Measurements from ENCODE around the gene MMP1. TPM values are rescaled to one million over a fixed set of nuclear protein-coding genes. Genes with fewer than 3 reads are reported as not detected.

Gene MMP1
- total RNA-seq, 5 donors from 2014 or later (not counting 1 experiment from before 2014, with no cell fraction given), result not detected

DNA sequence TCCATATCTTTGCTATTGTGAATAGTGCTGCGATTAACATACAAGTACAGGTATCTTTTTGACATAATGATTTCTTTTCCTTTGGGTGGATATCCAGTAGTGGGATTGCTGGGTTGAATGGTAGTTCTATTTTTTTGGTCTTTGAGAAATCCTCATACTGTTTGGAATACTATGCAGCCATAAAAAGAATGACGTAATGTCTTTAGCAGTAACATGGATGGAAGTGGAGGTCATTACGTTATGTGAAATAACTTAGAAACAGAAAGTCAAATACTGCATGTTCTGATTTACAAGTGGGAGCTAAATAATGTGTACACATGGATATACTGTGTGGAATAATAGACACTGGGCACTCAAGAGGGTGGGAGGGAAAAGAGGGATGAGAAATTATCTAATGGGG, 13.6 kb downstream of the MMP1 start:
- ChIA-PET CTCF (no interaction called here), POLR2A (interaction anchor here in 1 of 2 donors (0.9 kb wide), 1 partner anchor 10 kb away, joined by 3 read pairs; no protein-coding TSS in a partner anchor)
- Mint-ChIP-seq H3K27ac (no peak overlapping the region), H3K27me3 (peaks cover 4 to 25% of the 10 kb centered on the region in 2 donors), H3K9me3 (peaks cover 0 to 4% (median 0%) of the 10 kb centered on the region in 3 donors), H3K4me3 (no peak overlapping the region), H3K4me1 (no peaks in the 10 kb centered on the region), H3K36me3 (no peaks in the 10 kb centered on the region)
- Histone ChIP-seq H3K27me3 (replicated peaks in 1 of 2; ENCODE audit: control insufficient read depth in 2 of 2, extremely low read depth in 1 of 2, insufficient read depth in 2 of 2, low read length in 1 of 2) (no peaks in the 10 kb centered on the region), H3K9me3 (no peaks in the 10 kb centered on the region), H3K4me3 (ENCODE audit: control insufficient read depth in 1 of 2, extremely low read depth in 1 of 2, low read length in 1 of 2) (no peak overlapping the region), H3K4me1 (ENCODE audit: control insufficient read depth in 1 of 2, extremely low read depth in 1 of 2, insufficient read depth in 2 of 2, low read length in 2 of 2) (no peaks in the 10 kb centered on the region), H3K36me3 (ENCODE audit: control insufficient read depth in 2 of 2, extremely low read depth in 1 of 2, insufficient read depth in 1 of 2, low read length in 1 of 2) (no peaks in the 10 kb centered on the region), H3K27ac (ENCODE audit: low read length) (no peak overlapping the region)
- DNase-seq (no peak), ATAC-seq (replicated peaks in 1 of 4) (no peak)
- WGBS (ENCODE audit: insufficient coverage), result no CpG with 5 or more reads among the region's 3 CpGs

DNA sequence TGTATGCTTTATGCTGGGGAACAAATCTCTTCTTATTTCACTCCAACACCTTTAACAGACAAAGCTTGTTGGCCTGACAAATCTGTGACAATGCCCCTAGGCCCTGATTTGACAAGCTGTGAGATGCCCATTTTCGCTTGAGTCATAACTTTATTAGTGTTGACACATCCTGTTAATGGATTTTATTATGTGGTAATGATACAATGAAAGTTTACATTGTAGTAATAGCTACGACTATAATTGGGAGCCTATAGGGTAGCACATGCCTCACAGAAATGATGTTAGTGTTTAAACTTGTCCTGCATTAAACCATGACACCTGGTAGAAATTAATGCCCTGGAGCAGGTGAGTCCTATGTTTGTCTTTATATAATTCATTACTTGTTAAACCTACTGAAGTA, 14.2 kb downstream of the MMP1 start:
- Mint-ChIP-seq H3K27ac (no peak overlapping the region), H3K36me3 (no peaks in the 10 kb centered on the region), H3K4me1 (no peaks in the 10 kb centered on the region), H3K4me3 (no peak overlapping the region), H3K27me3 (peaks cover 4 to 18% of the 10 kb centered on the region in 2 donors), H3K9me3 (peaks cover 0 to 4% (median 0%) of the 10 kb centered on the region in 3 donors)
- WGBS (ENCODE audit: insufficient coverage), result 50% methylated on average over 1 of the region's 2 CpGs
- ChIA-PET POLR2A (no interaction called here), CTCF (no interaction called here)
- ATAC-seq (replicated peaks in 1 of 4), result no peak
- H3K27ac ChIP-seq (ENCODE audit: low read length), result no peak overlapping the region
- DNase-seq, result no peak
- H3K36me3 ChIP-seq (ENCODE audit: control insufficient read depth in 2 of 2, extremely low read depth in 1 of 2, insufficient read depth in 1 of 2, low read length in 1 of 2), result no peaks in the 10 kb centered on the region
- H3K27me3 ChIP-seq (replicated peaks in 1 of 2; ENCODE audit: control insufficient read depth in 2 of 2, extremely low read depth in 1 of 2, insufficient read depth in 2 of 2, low read length in 1 of 2), result no peaks in the 10 kb centered on the region
- H3K4me3 ChIP-seq (ENCODE audit: control insufficient read depth in 1 of 2, extremely low read depth in 1 of 2, low read length in 1 of 2), result no peak overlapping the region
- H3K4me1 ChIP-seq (ENCODE audit: control insufficient read depth in 1 of 2, extremely low read depth in 1 of 2, insufficient read depth in 2 of 2, low read length in 2 of 2), result no peaks in the 10 kb centered on the region
- H3K9me3 ChIP-seq, result no peaks in the 10 kb centered on the region

DNA sequence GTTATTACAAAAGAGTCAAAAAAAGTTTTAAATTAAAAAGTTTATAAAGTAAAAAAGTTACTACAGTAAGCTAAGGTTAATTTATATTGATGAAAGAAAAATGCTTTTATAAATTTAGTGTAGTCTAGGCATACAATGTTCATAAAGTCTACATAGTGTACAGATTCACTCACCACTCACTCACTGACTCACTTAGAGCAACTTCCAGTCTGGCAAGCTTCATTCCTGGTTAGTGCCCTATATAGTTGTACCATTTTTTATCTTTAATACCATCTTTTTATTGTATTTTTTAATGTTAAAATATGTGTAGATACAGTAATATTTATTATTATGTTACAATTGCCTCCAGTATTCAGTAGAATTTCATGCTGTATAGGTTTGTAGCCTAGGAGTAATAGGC, 14.9 kb downstream of the MMP1 start:
- Histone ChIP-seq H3K9me3 (no peaks in the 10 kb centered on the region), H3K4me1 (ENCODE audit: control insufficient read depth in 1 of 2, extremely low read depth in 1 of 2, insufficient read depth in 2 of 2, low read length in 2 of 2) (no peaks in the 10 kb centered on the region), H3K4me3 (ENCODE audit: control insufficient read depth in 1 of 2, extremely low read depth in 1 of 2, low read length in 1 of 2) (no peak overlapping the region), H3K27me3 (replicated peaks in 1 of 2; ENCODE audit: control insufficient read depth in 2 of 2, extremely low read depth in 1 of 2, insufficient read depth in 2 of 2, low read length in 1 of 2) (no peaks in the 10 kb centered on the region), H3K36me3 (ENCODE audit: control insufficient read depth in 2 of 2, extremely low read depth in 1 of 2, insufficient read depth in 1 of 2, low read length in 1 of 2) (no peaks in the 10 kb centered on the region), H3K27ac (ENCODE audit: low read length) (no peak overlapping the region)
- Mint-ChIP-seq H3K4me3 (no peak overlapping the region), H3K27ac (no peak overlapping the region), H3K36me3 (no peaks in the 10 kb centered on the region), H3K27me3 (peaks cover 4 to 18% of the 10 kb centered on the region in 2 donors), H3K9me3 (peaks cover 0 to 4% (median 0%) of the 10 kb centered on the region in 3 donors), H3K4me1 (no peaks in the 10 kb centered on the region)
- POLR2A ChIA-PET, result no interaction called here
- CTCF ChIA-PET, result no interaction called here
- DNase-seq (no peak), ATAC-seq (replicated peaks in 1 of 4) (no peak)

- Histone ChIP-seq H3K9me3 (no peaks in the 10 kb centered on the region), H3K27ac (ENCODE audit: low read length) (no peak overlapping the region), H3K4me3 (ENCODE audit: control insufficient read depth in 1 of 2, extremely low read depth in 1 of 2, low read length in 1 of 2) (no peak overlapping the region), H3K36me3 (ENCODE audit: control insufficient read depth in 2 of 2, extremely low read depth in 1 of 2, insufficient read depth in 1 of 2, low read length in 1 of 2) (no peaks in the 10 kb centered on the region), H3K27me3 (replicated peaks in 1 of 2; ENCODE audit: control insufficient read depth in 2 of 2, extremely low read depth in 1 of 2, insufficient read depth in 2 of 2, low read length in 1 of 2) (no peaks in the 10 kb centered on the region), H3K4me1 (ENCODE audit: control insufficient read depth in 1 of 2, extremely low read depth in 1 of 2, insufficient read depth in 2 of 2, low read length in 2 of 2) (no peaks in the 10 kb centered on the region)
- no peaks in the 10 kb centered on the region for H3K36me3 Mint-ChIP-seq
- H3K27me3 Mint-ChIP-seq, result peaks cover 4 to 13% of the 10 kb centered on the region in 2 donors
- H3K27ac Mint-ChIP-seq, result no peak overlapping the region
- ChIA-PET POLR2A (no interaction called here), CTCF (no interaction called here)
- no peak for ATAC-seq (replicated peaks in 1 of 4)
- H3K4me1 Mint-ChIP-seq, result no peaks in the 10 kb centered on the region
- H3K4me3 Mint-ChIP-seq, result no peak overlapping the region
- H3K9me3 Mint-ChIP-seq, result peaks cover 0 to 4% (median 0%) of the 10 kb centered on the region in 3 donors
- no peak for DNase-seq
- 80% methylated on average over 1 of the region's 2 CpGs for WGBS (ENCODE audit: insufficient coverage)
Observed at GRCh38 chr11:102781676-102782075, 16.3 kb downstream of the MMP1 start.

DNA sequence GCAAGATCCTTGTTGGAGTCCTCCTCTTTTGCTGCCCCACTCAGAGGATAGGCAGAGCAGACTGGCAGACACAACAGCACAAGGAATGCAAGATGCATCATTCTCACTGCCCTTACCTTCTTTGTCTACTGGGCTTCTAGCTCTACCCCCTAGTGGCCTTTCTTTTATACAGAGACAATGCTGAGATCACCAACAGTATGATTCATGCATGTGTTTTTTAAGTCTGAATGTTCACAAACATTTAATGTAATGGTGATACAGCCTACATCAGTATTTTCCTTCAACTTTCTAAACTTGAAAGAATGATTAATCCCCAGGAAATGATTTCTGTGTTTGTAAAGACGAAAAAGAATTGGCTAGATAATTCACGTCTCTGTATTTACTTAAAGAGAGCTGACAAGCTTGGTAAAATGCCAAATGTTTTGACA, 17.5 kb downstream of the MMP1 start, which contains the start of gene MMP10:
Gene MMP10, minus strand, starts transcription at position 138 of the 428 bp plus-strand sequence. Its CDS starts 37 bp downstream, at position 101.
- no peak within 1 kb of the TSS for H3K4me3 Mint-ChIP-seq
- H3K27ac ChIP-seq (ENCODE audit: low read length), result no peak within 1 kb of the TSS
- H3K4me1 ChIP-seq (ENCODE audit: control insufficient read depth in 1 of 2, extremely low read depth in 1 of 2, insufficient read depth in 2 of 2, low read length in 2 of 2), result no peaks in the 10 kb centered on the region
- DNase-seq (no peak), ATAC-seq (replicated peaks in 1 of 4) (no peak)
- H3K36me3 Mint-ChIP-seq, result no peaks in the 10 kb centered on the region
- WGBS (ENCODE audit: insufficient coverage), result no CpG with 5 or more reads among the region's 2 CpGs
- H3K9me3 Mint-ChIP-seq, result peaks cover 0 to 4% (median 0%) of the 10 kb centered on the region in 3 donors
- H3K9me3 ChIP-seq, result no peaks in the 10 kb centered on the region
- H3K4me3 ChIP-seq (ENCODE audit: control insufficient read depth in 1 of 2, extremely low read depth in 1 of 2, low read length in 1 of 2), result no peak within 1 kb of the TSS
- no peaks in the 10 kb centered on the region for H3K36me3 ChIP-seq (ENCODE audit: control insufficient read depth in 2 of 2, extremely low read depth in 1 of 2, insufficient read depth in 1 of 2, low read length in 1 of 2)
- no peaks in the 10 kb centered on the region for H3K4me1 Mint-ChIP-seq
- H3K27me3 ChIP-seq (replicated peaks in 1 of 2; ENCODE audit: control insufficient read depth in 2 of 2, extremely low read depth in 1 of 2, insufficient read depth in 2 of 2, low read length in 1 of 2), result no peaks in the 10 kb centered on the region
- no peak within 1 kb of the TSS for H3K27ac Mint-ChIP-seq
- ChIA-PET CTCF (no interaction called here), POLR2A (no interaction called here)
- peaks cover 4 to 10% of the 10 kb centered on the region in 2 donors for H3K27me3 Mint-ChIP-seq

- no peak overlapping the region for H3K27ac ChIP-seq (ENCODE audit: low read length)
- Mint-ChIP-seq H3K4me1 (no peaks in the 10 kb centered on the region), H3K36me3 (no peaks in the 10 kb centered on the region), H3K9me3 (no peaks in the 10 kb centered on the region), H3K27ac (no peak overlapping the region), H3K27me3 (peaks cover under 1 to 3% of the 10 kb centered on the region in 2 donors), H3K4me3 (no peak overlapping the region)
- H3K4me3 ChIP-seq (ENCODE audit: control insufficient read depth in 1 of 2, extremely low read depth in 1 of 2, low read length in 1 of 2), result no peak overlapping the region
- no peaks in the 10 kb centered on the region for H3K27me3 ChIP-seq (replicated peaks in 1 of 2; ENCODE audit: control insufficient read depth in 2 of 2, extremely low read depth in 1 of 2, insufficient read depth in 2 of 2, low read length in 1 of 2)
- CTCF ChIA-PET, result no interaction called here
- ATAC-seq (replicated peaks in 1 of 4) (no peak), DNase-seq (no peak)
- no peaks in the 10 kb centered on the region for H3K4me1 ChIP-seq (ENCODE audit: control insufficient read depth in 1 of 2, extremely low read depth in 1 of 2, insufficient read depth in 2 of 2, low read length in 2 of 2)
- WGBS (ENCODE audit: insufficient coverage), result 96% methylated on average over 3 of the region's 5 CpGs
- H3K36me3 ChIP-seq (ENCODE audit: control insufficient read depth in 2 of 2, extremely low read depth in 1 of 2, insufficient read depth in 1 of 2, low read length in 1 of 2), result no peaks in the 10 kb centered on the region
- POLR2A ChIA-PET, result no interaction called here
- no peaks in the 10 kb centered on the region for H3K9me3 ChIP-seq
Observed at GRCh38 chr11:102776454-102776853, 21.5 kb downstream of the MMP1 start.

DNA sequence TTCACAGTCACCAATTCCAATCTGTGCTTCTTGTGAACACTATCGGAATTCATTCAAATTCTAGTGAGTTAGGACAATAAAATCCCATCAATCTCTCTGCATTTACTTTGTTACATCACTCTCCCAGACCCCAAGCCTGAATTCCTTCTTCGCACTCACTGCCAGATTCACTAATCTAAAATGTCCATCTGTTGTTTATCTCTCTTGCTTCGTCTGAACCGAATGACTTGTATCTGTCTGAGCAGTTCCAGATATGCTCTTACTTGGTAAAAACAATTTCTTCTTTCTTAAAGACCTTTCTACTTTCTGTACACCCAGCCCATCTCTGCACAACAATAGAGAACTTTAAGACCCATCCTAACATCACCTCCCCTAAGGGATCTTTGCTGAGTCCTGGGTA, 24.6 kb downstream of the MMP1 start:
- ATAC-seq (replicated peaks in 1 of 4) (no peak), DNase-seq (no peak)
- Histone ChIP-seq H3K27ac (ENCODE audit: low read length) (no peak overlapping the region), H3K4me1 (ENCODE audit: control insufficient read depth in 1 of 2, extremely low read depth in 1 of 2, insufficient read depth in 2 of 2, low read length in 2 of 2) (no peaks in the 10 kb centered on the region), H3K27me3 (replicated peaks in 1 of 2; ENCODE audit: control insufficient read depth in 2 of 2, extremely low read depth in 1 of 2, insufficient read depth in 2 of 2, low read length in 1 of 2) (peaks cover 0 to 3% of the 10 kb centered on the region in 2 experiments), H3K36me3 (ENCODE audit: control insufficient read depth in 2 of 2, extremely low read depth in 1 of 2, insufficient read depth in 1 of 2, low read length in 1 of 2) (no peaks in the 10 kb centered on the region), H3K4me3 (ENCODE audit: control insufficient read depth in 1 of 2, extremely low read depth in 1 of 2, low read length in 1 of 2) (no peak overlapping the region), H3K9me3 (no peaks in the 10 kb centered on the region)
- H3K4me3 Mint-ChIP-seq, result no peak overlapping the region
- ChIA-PET CTCF (no interaction called here), POLR2A (no interaction called here)
- no peaks in the 10 kb centered on the region for H3K9me3 Mint-ChIP-seq
- no peaks in the 10 kb centered on the region for H3K4me1 Mint-ChIP-seq
- H3K27ac Mint-ChIP-seq, result no peak overlapping the region
- 94% methylated on average over 4 of the region's 4 CpGs for WGBS (ENCODE audit: insufficient coverage)
- no peaks in the 10 kb centered on the region for H3K36me3 Mint-ChIP-seq
- H3K27me3 Mint-ChIP-seq, result peaks cover 5 to 21% of the 10 kb centered on the region in 2 donors
